Measurements from ENCODE around the gene ZNF296. TPM values are rescaled to one million over a fixed set of nuclear protein-coding genes. Genes with fewer than 3 reads are reported as not detected.

ZNF296 gene
- total and polyA plus RNA-seq, 2 donors (not counting 3 experiments of a cell fraction or from before 2014, with no cell fraction given), result 0.35 to 1.8 TPM

GRCh38 chr19:45047188-45047797 is 29.0 kb downstream of the ZNF296 start:
- no peaks in the 10 kb centered on the region for H3K9me3 ChIP-seq (replicated peaks; ENCODE audit: control insufficient read depth, insufficient read depth, low read length)
- no peaks in the 10 kb centered on the region for H3K4me1 ChIP-seq (ENCODE audit: control insufficient read depth, extremely low read depth, insufficient read depth, low read length)
- H3K27ac ChIP-seq (ENCODE audit: insufficient read depth, low read depth, low read length), result no peak overlapping the region
- no TSS peak for BruUV-seq (replicated peaks)
- CTCF ChIA-PET, result interaction anchor here (0.6 kb wide), 1 partner anchor 14 kb away, joined by 3 read pairs; no protein-coding TSS in a partner anchor
- H3K4me2 ChIP-seq (ENCODE audit: insufficient read depth, low read length), result no peak overlapping the region
- dilution Hi-C loops (cut with MboI; ENCODE audit: extremely low pct_ligation_motif_present, low sequenced_read_pairs) (no loop called here), intact Hi-C loops (cut with micrococcal nuclease) (no loop called here)
- no peaks in the 10 kb centered on the region for H3K27me3 ChIP-seq (ENCODE audit: control insufficient read depth in 2 of 2, insufficient read depth in 2 of 2, low read length in 2 of 2)
- no peak for FAIRE-seq
- H2AFZ ChIP-seq (ENCODE audit: low read depth, low read length), result no peak overlapping the region
- no peak for DNase-seq (ENCODE audit: low read depth, low spot score)
- POLR2A ChIA-PET, result no interaction called here
- H4K20me1 ChIP-seq (replicated peaks; ENCODE audit: control insufficient read depth, extremely low read depth, insufficient read depth, low read length), result no peaks in the 10 kb centered on the region
- no peak overlapping the region for H3K4me3 ChIP-seq (replicated peaks in 1 of 3; ENCODE audit: insufficient read depth in 1 of 3, low read depth in 1 of 3, low read length in 3 of 3)
- H3K9ac ChIP-seq (replicated peaks; ENCODE audit: extremely low read depth, insufficient read depth, low read length), result no peak overlapping the region
- TF ChIP-seq FOS (IDR thresholded peaks at IDR 0.05; ENCODE audit: borderline replicate concordance, insufficient read depth, low read length), result no peak
- H3K36me3 ChIP-seq (ENCODE audit: control insufficient read depth in 2 of 2, extremely low read depth in 1 of 2, insufficient read depth in 2 of 2, low read length in 2 of 2), result peaks cover 5 to 24% of the 10 kb centered on the region in 2 experiments
- peaks cover 62% of the 10 kb centered on the region for H3K79me2 ChIP-seq (ENCODE audit: control insufficient read depth, insufficient read depth, low read length)
- no peaks in the 10 kb centered on the region for H3K9me1 ChIP-seq (replicated peaks; ENCODE audit: control insufficient read depth, extremely low read depth, insufficient read depth, low read length)

- CTCF ChIA-PET, result no interaction called here
- H3K9me1 ChIP-seq (replicated peaks; ENCODE audit: control insufficient read depth, extremely low read depth, insufficient read depth, low read length), result no peaks in the 10 kb centered on the region
- no TSS peak for BruUV-seq (replicated peaks)
- H3K36me3 ChIP-seq (ENCODE audit: control insufficient read depth in 2 of 2, extremely low read depth in 1 of 2, insufficient read depth in 2 of 2, low read length in 2 of 2), result peaks cover 5 to 26% of the 10 kb centered on the region in 2 experiments
- H3K4me2 ChIP-seq (ENCODE audit: insufficient read depth, low read length), result no peak overlapping the region
- H3K4me1 ChIP-seq (ENCODE audit: control insufficient read depth, extremely low read depth, insufficient read depth, low read length), result no peaks in the 10 kb centered on the region
- H2AFZ ChIP-seq (ENCODE audit: low read depth, low read length), result no peak overlapping the region
- no peak overlapping the region for H3K27ac ChIP-seq (ENCODE audit: insufficient read depth, low read depth, low read length)
- no peaks in the 10 kb centered on the region for H3K27me3 ChIP-seq (ENCODE audit: control insufficient read depth in 2 of 2, insufficient read depth in 2 of 2, low read length in 2 of 2)
- no peak for FAIRE-seq
- no peaks in the 10 kb centered on the region for H4K20me1 ChIP-seq (replicated peaks; ENCODE audit: control insufficient read depth, extremely low read depth, insufficient read depth, low read length)
- H3K9me3 ChIP-seq (replicated peaks; ENCODE audit: control insufficient read depth, insufficient read depth, low read length), result no peaks in the 10 kb centered on the region
- dilution Hi-C loops (cut with MboI; ENCODE audit: extremely low pct_ligation_motif_present, low sequenced_read_pairs), result no loop called here
- intact Hi-C loops (cut with micrococcal nuclease), result no loop called here
- H3K79me2 ChIP-seq (ENCODE audit: control insufficient read depth, insufficient read depth, low read length), result peaks cover 68% of the 10 kb centered on the region
- H3K9ac ChIP-seq (replicated peaks; ENCODE audit: extremely low read depth, insufficient read depth, low read length), result no peak overlapping the region
- TF ChIP-seq CTCF (IDR thresholded peaks at IDR 0.05; ENCODE audit: extremely low read depth in 1 of 2, insufficient read depth in 1 of 2, low read depth in 1 of 2, low read length in 2 of 2) (no peak), MYC (IDR thresholded peaks at IDR 0.05; ENCODE audit: low read depth, low read length) (no peak), FOS (IDR thresholded peaks at IDR 0.05; ENCODE audit: borderline replicate concordance, insufficient read depth, low read length) (no peak), MAX (IDR thresholded peaks at IDR 0.05; ENCODE audit: insufficient read depth, insufficient read length) (no peak), GATA2 (IDR thresholded peaks at IDR 0.05; ENCODE audit: insufficient read depth, insufficient read length, low read depth, low read length) (no peak), POLR2A (IDR thresholded peaks at IDR 0.05; ENCODE audit: low read depth, low read length) (no peak), POLR2AphosphoS5 (IDR thresholded peaks at IDR 0.05; ENCODE audit: insufficient read depth, low read depth, low read length) (no peak), EZH2 (IDR thresholded peaks at IDR 0.05; ENCODE audit: borderline replicate concordance, low read depth, low read length, severe bottlenecking) (no peak)
- no peak for DNase-seq (ENCODE audit: low read depth, low spot score)
- no peak overlapping the region for H3K4me3 ChIP-seq (replicated peaks in 1 of 3; ENCODE audit: insufficient read depth in 1 of 3, low read depth in 1 of 3, low read length in 3 of 3)
- POLR2A ChIA-PET, result no interaction called here
Observed at GRCh38 chr19:45046355-45046754, 29.9 kb downstream of the ZNF296 start.
